ENCODE results near the gene CD59. TPM values are rescaled to one million over a fixed set of nuclear protein-coding genes. Genes with fewer than 3 reads are reported as not detected.
A peak's percentile ranks its signal among the peaks of the same experiment; 100 is the strongest.

Gene CD59
- total RNA-seq, 2 donors from 2014 or later, result 414 to 561 TPM

DNA sequence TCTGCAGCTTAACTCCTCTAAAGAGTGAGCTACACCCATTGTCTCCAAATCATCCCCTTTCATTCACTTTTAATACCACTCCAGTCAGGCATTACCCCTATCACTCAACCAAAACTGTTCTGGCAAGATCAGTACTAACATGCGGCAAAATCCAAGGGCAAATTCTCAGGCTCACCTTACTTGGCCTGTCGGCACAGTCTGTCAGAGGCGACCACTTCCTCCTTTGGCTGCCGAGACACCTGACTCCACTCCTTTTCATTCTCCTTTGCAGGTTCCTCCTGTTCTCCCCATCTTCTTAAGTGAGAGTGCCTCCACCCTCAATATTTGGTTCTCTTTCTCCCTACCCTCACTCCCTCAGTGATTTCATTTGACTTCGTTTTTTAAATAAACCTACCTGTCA is 39.8 kb downstream of the CD59 start:
- no peak overlapping the region for H3K4me3 ChIP-seq
- no peak overlapping the region for H3K27ac ChIP-seq
- H3K4me1 ChIP-seq, result peaks cover 0 to 38% of the 10 kb centered on the region in 2 donors
- H3K9me3 ChIP-seq, result no peaks in the 10 kb centered on the region
- H3K36me3 ChIP-seq, result no peaks in the 10 kb centered on the region
- TF ChIP-seq, protein P1, sequence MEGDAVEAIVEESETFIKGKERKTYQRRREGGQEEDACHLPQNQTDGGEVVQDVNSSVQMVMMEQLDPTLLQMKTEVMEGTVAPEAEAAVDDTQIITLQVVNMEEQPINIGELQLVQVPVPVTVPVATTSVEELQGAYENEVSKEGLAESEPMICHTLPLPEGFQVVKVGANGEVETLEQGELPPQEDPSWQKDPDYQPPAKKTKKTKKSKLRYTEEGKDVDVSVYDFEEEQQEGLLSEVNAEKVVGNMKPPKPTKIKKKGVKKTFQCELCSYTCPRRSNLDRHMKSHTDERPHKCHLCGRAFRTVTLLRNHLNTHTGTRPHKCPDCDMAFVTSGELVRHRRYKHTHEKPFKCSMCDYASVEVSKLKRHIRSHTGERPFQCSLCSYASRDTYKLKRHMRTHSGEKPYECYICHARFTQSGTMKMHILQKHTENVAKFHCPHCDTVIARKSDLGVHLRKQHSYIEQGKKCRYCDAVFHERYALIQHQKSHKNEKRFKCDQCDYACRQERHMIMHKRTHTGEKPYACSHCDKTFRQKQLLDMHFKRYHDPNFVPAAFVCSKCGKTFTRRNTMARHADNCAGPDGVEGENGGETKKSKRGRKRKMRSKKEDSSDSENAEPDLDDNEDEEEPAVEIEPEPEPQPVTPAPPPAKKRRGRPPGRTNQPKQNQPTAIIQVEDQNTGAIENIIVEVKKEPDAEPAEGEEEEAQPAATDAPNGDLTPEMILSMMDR (IDR thresholded peaks at IDR 0.05), result no peak
- H3K27me3 ChIP-seq, result no peaks in the 10 kb centered on the region
- DNase-seq (ENCODE audit: low spot score), result no peak

DNA sequence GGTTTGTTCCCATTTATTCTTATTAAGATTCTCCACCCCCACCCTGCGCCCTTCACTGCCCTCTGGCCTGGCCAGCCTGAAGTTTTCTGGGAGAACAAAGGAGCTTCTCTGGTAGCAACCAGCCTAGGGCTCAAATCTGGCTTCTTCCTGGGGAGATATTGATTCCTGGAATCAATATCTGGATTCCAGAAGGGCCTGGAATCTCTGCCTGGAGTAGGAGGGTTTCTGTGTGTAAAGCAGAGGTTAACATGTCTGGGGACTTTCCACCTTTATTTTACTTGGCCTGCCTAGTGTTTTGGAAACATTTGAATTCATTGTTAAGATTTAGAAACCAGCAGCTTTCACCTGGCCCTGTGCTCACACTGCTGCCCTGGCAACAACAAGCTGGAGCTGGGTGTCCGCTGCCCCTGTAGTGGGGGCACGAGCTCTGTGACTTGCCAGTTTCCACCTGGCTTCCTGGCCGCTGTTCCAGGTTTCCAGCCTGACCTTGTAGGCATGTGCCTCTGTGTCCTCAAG is 41.1 kb downstream of the CD59 start:
- TF ChIP-seq, protein P1 (IDR thresholded peaks at IDR 0.05), result no peak
- Histone ChIP-seq H3K27ac (peak overlapping the region; percentile 35 to 46), H3K4me3 (no peak overlapping the region), H3K9me3 (no peaks in the 10 kb centered on the region), H3K4me1 (peaks cover 0 to 41% of the 10 kb centered on the region in 2 donors), H3K36me3 (no peaks in the 10 kb centered on the region), H3K27me3 (no peaks in the 10 kb centered on the region)
- DNase-seq (ENCODE audit: low spot score), result no peak

GRCh38 chr11:33694346-33695050 is 41.7 kb downstream of the CD59 start:
- H3K27me3 ChIP-seq, result no peaks in the 10 kb centered on the region
- no peaks in the 10 kb centered on the region for H3K36me3 ChIP-seq
- H3K27ac ChIP-seq, result peak overlapping the region; percentile 35 to 46
- H3K4me1 ChIP-seq, result peaks cover 0 to 41% of the 10 kb centered on the region in 2 donors
- TF ChIP-seq, protein P1 (IDR thresholded peaks at IDR 0.05), result no peak
- no peak overlapping the region for H3K4me3 ChIP-seq
- H3K9me3 ChIP-seq, result no peaks in the 10 kb centered on the region
- DNase-seq (ENCODE audit: low spot score), result no peak

DNA sequence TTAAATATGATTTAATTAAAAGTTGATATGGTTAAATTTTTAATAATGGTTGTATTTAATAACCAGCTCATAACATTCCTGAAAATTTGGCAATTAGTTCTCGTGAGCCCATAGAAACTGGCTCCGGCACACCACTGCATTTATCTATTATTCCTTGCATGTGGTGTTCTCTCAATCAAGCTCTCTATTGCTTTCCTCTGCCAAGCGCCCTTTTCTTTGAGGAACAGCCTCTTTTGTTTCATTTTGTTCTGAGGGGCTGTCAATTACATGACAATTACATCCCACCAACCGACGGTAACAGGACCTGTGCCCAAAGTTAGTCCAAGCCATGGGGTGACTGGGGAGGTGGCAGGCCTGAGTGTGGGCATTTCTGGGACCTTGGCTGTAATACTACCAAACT is 43.7 kb downstream of the CD59 start:
- peak overlapping the region; percentile 75 to 84 for H3K27ac ChIP-seq
- peaks cover 0 to 1% of the 10 kb centered on the region in 2 donors for H3K9me3 ChIP-seq
- no peak overlapping the region for H3K4me3 ChIP-seq
- peaks cover 0 to 37% of the 10 kb centered on the region in 2 donors for H3K4me1 ChIP-seq
- H3K27me3 ChIP-seq, result no peaks in the 10 kb centered on the region
- H3K36me3 ChIP-seq, result no peaks in the 10 kb centered on the region
- DNase-seq (ENCODE audit: low spot score), result no peak
- TF ChIP-seq, protein P1 (IDR thresholded peaks at IDR 0.05), result no peak

DNA sequence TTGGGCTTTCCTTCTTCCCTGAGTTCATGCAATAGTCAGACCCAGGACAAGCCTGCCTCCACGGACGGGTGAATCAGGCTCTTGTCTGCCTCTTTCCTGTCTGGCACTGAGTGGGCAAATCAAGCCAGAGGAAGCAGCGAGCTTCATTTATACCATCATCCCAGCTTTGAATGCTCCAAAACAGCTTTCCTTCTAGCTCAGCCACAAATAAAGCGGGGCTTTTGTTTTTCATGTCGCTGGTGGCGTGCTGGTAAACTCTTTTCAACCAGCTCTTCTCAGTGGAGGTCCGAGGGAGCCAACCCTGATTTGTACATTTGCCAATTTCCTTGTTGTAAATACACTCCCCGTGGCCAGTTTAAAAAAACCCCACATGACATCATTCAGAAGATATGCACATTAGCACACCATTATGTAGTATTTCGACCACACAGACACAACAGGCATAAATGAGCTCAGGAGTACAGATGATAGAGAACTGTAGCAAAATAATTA is 44.2 kb downstream of the CD59 start:
- DNase-seq (ENCODE audit: low spot score), result peak; percentile 94
- H3K36me3 ChIP-seq, result no peaks in the 10 kb centered on the region
- peaks cover 0 to 37% of the 10 kb centered on the region in 2 donors for H3K4me1 ChIP-seq
- TF ChIP-seq, protein P1 (IDR thresholded peaks at IDR 0.05), result no peak
- H3K9me3 ChIP-seq, result peaks cover 0 to 6% of the 10 kb centered on the region in 2 donors
- peak overlapping the region; percentile 75 to 84 for H3K27ac ChIP-seq
- H3K27me3 ChIP-seq, result no peaks in the 10 kb centered on the region
- H3K4me3 ChIP-seq, result peak overlapping the region in 1 of 2 donors; percentile 16
